HFFc6 (cell line): ENCODE measurements around the gene OR2AK2. TPM values are rescaled to one million over a fixed set of nuclear protein-coding genes. Genes with fewer than 3 reads are reported as not detected.

ENCODE experiments used
- DNase-seq: peaks from one replicate; pipeline ENCODE4 v3.0.0-alpha.2; 2018
- H3K27ac Mint-ChIP-seq: 2 replicates; pipeline ENCODE4 v1.8.0; 2020; ENCODE audit warnings: mild to moderate bottlenecking, mixed read lengths
- H3K27me3 Mint-ChIP-seq: 2 replicates; pipeline ENCODE4 v1.8.0; 2021; ENCODE audit warnings: mild to moderate bottlenecking, moderate library complexity, mixed read lengths; ENCODE audit not compliant: insufficient read depth
- H3K36me3 Mint-ChIP-seq: 2 replicates; pipeline ENCODE4 v1.8.0; 2021; ENCODE audit warnings: low read depth, mixed read lengths
- H3K4me1 Mint-ChIP-seq: 2 replicates; pipeline ENCODE4 v1.8.0; 2020; ENCODE audit warnings: low read depth, mixed read lengths
- H3K4me3 Mint-ChIP-seq: 2 replicates; pipeline ENCODE4 v1.8.0; 2020; ENCODE audit warnings: mild to moderate bottlenecking, moderate library complexity, mixed read lengths
- H3K9me3 Mint-ChIP-seq: 2 replicates; pipeline ENCODE4 v1.8.0; 2020; ENCODE audit warnings: mild to moderate bottlenecking, mixed read lengths
- long read RNA-seq: library from polyadenylated mRNA; unstranded; transcript quantifications from one replicate; pipeline ENCODE4 v2.0.0, GENCODE V29; 2019
- total RNA-seq, 6 experiments: library from RNA; stranded (reverse); fragmentation: NEBNext Ultra II Directional; extraction: Animal tissue kit (Norgen Biotek cat#: 25700); gene quantifications; 2 replicates in 1 of 6; 3 replicates in 5 of 6; pipeline ENCODE4 v1.2.3, GENCODE V29; 2021
- TF ChIP-seq, protein P1 (sequence below): fragments of 200-600 bp; sonication (generic); IDR thresholded peaks from 2 replicates; pipeline ENCODE4 v1.5.0; 2021; ENCODE audit warnings: antibody characterized with exemption, mild to moderate bottlenecking

OR2AK2 gene, protein sequence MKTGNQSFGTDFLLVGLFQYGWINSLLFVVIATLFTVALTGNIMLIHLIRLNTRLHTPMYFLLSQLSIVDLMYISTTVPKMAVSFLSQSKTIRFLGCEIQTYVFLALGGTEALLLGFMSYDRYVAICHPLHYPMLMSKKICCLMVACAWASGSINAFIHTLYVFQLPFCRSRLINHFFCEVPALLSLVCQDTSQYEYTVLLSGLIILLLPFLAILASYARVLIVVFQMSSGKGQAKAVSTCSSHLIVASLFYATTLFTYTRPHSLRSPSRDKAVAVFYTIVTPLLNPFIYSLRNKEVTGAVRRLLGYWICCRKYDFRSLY
- not detected for total RNA-seq
- long read RNA-seq, result 0 reads

DNA sequence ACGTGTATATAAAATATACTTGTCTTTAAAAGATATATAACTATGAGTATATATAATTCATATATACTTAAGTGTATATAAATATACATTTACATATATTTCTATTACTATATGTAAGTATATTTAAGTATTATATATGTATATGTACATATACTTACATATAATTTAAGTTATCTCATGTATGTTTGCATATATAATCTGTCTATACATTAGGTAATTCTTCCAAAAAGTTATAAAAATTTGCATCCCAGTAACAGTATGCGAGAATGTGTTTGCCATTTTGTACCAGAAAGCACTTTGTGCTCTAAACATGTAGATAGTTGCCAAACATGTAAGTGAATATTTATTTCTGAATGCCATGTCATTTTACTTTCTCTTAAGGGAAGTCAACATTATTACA lies at the start of gene OR2AK2:
Gene OR2AK2, plus strand, starts transcription at position 301 of the 400 bp plus-strand sequence. CDS start 144 bp downstream, outside the sequence.
- DNase-seq, result no peak
- peaks cover 15% of the 10 kb centered on the region for H3K9me3 Mint-ChIP-seq
- TF ChIP-seq, protein P1, sequence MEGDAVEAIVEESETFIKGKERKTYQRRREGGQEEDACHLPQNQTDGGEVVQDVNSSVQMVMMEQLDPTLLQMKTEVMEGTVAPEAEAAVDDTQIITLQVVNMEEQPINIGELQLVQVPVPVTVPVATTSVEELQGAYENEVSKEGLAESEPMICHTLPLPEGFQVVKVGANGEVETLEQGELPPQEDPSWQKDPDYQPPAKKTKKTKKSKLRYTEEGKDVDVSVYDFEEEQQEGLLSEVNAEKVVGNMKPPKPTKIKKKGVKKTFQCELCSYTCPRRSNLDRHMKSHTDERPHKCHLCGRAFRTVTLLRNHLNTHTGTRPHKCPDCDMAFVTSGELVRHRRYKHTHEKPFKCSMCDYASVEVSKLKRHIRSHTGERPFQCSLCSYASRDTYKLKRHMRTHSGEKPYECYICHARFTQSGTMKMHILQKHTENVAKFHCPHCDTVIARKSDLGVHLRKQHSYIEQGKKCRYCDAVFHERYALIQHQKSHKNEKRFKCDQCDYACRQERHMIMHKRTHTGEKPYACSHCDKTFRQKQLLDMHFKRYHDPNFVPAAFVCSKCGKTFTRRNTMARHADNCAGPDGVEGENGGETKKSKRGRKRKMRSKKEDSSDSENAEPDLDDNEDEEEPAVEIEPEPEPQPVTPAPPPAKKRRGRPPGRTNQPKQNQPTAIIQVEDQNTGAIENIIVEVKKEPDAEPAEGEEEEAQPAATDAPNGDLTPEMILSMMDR, result no peak
- H3K27ac Mint-ChIP-seq, result no peak within 1 kb of the TSS
- no peaks in the 10 kb centered on the region for H3K27me3 Mint-ChIP-seq
- no peaks in the 10 kb centered on the region for H3K4me1 Mint-ChIP-seq
- H3K4me3 Mint-ChIP-seq, result no peak within 1 kb of the TSS
- no peaks in the 10 kb centered on the region for H3K36me3 Mint-ChIP-seq

DNA sequence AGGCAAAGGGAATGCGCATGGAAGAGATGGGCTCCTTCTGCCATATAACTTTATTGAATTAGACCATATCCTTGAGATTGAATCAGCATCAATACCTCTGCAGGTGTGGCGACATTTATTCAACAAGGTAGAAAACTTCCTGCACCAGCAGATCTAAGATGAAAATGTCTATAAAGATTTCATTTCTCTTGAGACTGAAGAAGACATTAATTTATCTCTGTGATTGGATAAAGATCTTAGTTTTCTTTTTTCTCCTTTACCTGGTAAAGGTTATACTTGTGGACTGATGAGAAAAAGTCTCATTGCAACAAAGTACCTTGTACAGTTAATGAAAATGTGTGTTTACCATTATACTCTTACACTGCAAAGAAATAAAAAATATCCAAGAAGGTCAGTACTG lies 45.1 kb upstream of the OR2AK2 start, which contains the start of gene OR2T8:
Gene OR2T8, plus strand, starts transcription at position 301 of the 400 bp plus-strand sequence. CDS start 766 bp downstream, outside the sequence.
- no peaks in the 10 kb centered on the region for H3K36me3 Mint-ChIP-seq
- TF ChIP-seq, protein P1, result no peak
- peaks cover 33% of the 10 kb centered on the region; the same call in 1 of the 2 replicates for H3K4me1 Mint-ChIP-seq
- H3K27me3 Mint-ChIP-seq, result no peaks in the 10 kb centered on the region; the same call in 1 of the 2 replicates
- H3K9me3 Mint-ChIP-seq, result no peaks in the 10 kb centered on the region; the same call in 1 of the 2 replicates
- DNase-seq, result no peak
- H3K4me3 Mint-ChIP-seq, result no peak within 1 kb of the TSS
- H3K27ac Mint-ChIP-seq, result no peak within 1 kb of the TSS

DNA sequence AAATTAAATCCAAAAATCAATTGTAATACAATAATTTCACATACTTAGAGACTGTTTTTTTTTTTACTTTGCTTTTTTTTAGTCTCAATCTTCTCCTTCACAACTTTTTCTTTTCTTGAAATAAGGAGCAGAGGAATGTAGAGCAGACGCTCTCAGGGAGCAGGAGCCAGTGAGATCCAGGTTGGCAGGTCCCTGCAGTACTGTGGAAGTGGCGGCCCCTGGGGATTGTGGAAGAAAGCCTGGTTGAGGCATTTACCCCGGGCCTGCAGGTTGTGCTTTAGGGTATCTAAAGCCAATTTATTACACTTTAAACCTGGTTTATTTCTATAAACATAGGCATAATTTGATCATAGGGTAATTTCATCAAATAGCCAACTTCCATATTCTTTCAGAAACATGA lies 41.1 kb upstream of the OR2AK2 start:
- no peak for DNase-seq
- Mint-ChIP-seq H3K27me3 (no peaks in the 10 kb centered on the region; the same call in 1 of the 2 replicates), H3K27ac (no peak overlapping the region), H3K4me3 (no peak overlapping the region), H3K9me3 (0 out of 2 replicates have a peak, but pooled peaks cover 5% of the 10 kb centered on the region), H3K36me3 (no peaks in the 10 kb centered on the region), H3K4me1 (peaks cover 16% of the 10 kb centered on the region; the same call in 1 of the 2 replicates)
- TF ChIP-seq, protein P1, result no peak

DNA sequence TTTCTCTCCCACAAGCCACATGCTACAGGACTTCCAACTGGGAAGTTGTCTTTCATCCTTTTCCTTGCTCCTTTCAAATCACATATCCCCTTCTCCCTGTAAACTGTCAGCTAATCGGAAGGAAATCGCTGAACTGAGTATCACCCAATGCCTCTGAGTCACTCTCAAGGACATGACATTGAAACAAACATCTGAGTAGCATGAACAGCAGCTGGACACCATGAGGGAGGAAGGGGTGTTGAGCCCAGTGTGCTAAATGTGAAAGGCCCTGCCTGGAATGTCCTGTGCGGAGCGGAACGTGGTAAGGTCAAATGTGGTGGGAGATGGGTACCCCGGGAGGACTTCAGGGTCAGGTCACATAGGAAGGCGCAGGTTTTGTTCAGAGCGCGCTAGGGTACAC lies 40.2 kb upstream of the OR2AK2 start, which contains the start of gene OR2AJ1:
Gene OR2AJ1, plus strand, starts transcription at position 22 of the 400 bp plus-strand sequence. CDS start 8,880 bp downstream, outside the sequence.
- TF ChIP-seq, protein P1, result no peak
- Mint-ChIP-seq H3K9me3 (peaks cover 6% of the 10 kb centered on the region; the same call in 1 of the 2 replicates), H3K36me3 (no peaks in the 10 kb centered on the region), H3K4me3 (no peak within 1 kb of the TSS), H3K27me3 (no peaks in the 10 kb centered on the region; the same call in 1 of the 2 replicates), H3K27ac (no peak within 1 kb of the TSS), H3K4me1 (peaks cover 16% of the 10 kb centered on the region; the same call in 1 of the 2 replicates)
- no peak for DNase-seq

DNA sequence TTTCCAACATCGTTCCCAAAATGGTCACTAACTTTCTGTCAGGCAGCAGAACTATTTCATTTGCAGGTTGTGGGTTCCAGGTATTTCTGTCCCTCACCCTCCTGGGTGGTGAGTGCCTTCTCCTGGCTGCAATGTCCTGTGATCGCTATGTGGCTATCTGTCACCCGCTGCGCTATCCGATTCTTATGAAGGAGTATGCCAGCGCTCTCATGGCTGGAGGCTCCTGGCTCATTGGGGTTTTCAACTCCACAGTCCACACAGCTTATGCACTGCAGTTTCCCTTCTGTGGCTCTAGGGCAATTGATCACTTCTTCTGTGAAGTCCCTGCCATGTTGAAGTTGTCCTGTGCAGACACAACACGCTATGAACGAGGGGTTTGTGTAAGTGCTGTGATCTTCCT lies 31.0 kb upstream of the OR2AK2 start:
- no peak for DNase-seq
- H3K9me3 Mint-ChIP-seq, result peaks cover 16% of the 10 kb centered on the region
- TF ChIP-seq, protein P1, result no peak
- no peaks in the 10 kb centered on the region; the same call in 1 of the 2 replicates for H3K4me1 Mint-ChIP-seq
- peaks cover 9% of the 10 kb centered on the region for H3K36me3 Mint-ChIP-seq
- H3K27me3 Mint-ChIP-seq, result no peaks in the 10 kb centered on the region
- H3K4me3 Mint-ChIP-seq, result no peak overlapping the region
- no peak overlapping the region for H3K27ac Mint-ChIP-seq
